HG03520 (cell line): ENCODE data around the gene ZNF688.
"Not testable (repeated sequence)": the region's sequence is repeated elsewhere in the genome, so short reads cannot be mapped to it uniquely, and the experiment has no call there.

Experiments
- ATAC-seq: cut with Tn5 transposase; IDR thresholded peaks from one replicate; pipeline ENCODE4 v1.9.1; 2021; ENCODE audit warnings: mild to moderate bottlenecking, moderate library complexity; ENCODE audit not compliant: unreplicated experiment

ZNF688 gene

GRCh38 chr16:30571445-30572322 is at the start of gene ZNF688:
Gene ZNF688 (minus strand): TSS chr16:30571714. CDS start chr16:30571629, 85 bp downstream.
- ATAC-seq = peak; percentile 66

DNA sequence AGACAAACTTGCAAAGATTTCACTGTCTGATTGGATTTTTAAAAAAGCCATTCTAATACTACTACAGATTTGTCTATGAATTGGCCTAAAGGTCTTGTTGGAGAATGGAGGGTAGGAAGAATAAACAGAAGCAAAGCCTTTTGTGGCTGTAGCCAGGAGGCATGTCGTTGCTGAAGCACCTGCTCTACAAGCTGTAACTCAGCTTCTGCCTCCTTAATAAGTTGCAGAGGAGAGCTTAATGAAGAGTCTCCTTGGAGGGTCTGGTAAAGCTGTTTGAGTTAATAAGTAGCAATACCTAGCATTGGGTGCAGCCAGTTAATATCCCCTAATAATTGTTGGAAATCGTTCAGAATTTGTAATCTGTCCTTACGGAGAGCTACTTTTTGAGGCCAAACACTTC is 48.7 kb upstream of the ZNF688 start:
- ATAC-seq = no peak

- no peak for ATAC-seq
Observed at GRCh38 chr16:30619638-30620037, 48.1 kb upstream of the ZNF688 start.

- no peak for ATAC-seq
Observed at GRCh38 chr16:30619202-30619601, 47.7 kb upstream of the ZNF688 start.

DNA sequence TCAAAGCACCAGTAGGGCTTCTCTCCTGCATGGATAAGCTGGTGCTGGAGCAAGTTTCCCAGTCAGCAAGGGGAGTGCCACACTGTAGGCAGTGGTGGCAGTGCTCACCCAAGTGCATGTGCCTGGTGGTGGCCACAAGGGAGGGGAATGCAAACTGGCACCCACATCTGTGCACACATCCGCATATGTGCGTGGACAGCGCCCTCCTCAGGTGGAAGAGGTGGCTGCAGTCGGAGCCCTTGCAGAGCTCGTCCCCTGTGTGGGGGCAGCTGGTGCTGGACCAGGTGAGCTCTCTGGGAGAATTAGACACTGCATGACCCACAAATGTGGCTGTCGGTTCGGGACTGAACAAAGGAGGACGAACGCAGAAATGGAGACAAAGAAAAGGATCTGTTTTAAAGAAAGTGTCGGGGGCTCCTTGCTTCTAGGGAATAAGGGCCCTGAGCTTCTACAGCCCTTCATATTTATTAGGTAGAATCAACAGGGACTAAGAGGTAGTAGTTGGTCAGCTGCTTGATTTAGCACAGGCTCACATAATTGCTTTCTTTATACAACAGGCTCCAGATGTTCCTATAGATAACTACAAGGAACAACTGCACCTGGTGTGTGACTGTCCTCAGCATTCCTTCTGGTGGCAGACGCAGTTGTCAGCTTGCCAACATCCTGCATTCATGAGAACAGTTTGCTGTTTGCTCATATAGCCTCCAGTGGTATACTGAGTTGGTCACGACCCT is 44.0 kb upstream of the ZNF688 start:
- ATAC-seq = no peak

DNA sequence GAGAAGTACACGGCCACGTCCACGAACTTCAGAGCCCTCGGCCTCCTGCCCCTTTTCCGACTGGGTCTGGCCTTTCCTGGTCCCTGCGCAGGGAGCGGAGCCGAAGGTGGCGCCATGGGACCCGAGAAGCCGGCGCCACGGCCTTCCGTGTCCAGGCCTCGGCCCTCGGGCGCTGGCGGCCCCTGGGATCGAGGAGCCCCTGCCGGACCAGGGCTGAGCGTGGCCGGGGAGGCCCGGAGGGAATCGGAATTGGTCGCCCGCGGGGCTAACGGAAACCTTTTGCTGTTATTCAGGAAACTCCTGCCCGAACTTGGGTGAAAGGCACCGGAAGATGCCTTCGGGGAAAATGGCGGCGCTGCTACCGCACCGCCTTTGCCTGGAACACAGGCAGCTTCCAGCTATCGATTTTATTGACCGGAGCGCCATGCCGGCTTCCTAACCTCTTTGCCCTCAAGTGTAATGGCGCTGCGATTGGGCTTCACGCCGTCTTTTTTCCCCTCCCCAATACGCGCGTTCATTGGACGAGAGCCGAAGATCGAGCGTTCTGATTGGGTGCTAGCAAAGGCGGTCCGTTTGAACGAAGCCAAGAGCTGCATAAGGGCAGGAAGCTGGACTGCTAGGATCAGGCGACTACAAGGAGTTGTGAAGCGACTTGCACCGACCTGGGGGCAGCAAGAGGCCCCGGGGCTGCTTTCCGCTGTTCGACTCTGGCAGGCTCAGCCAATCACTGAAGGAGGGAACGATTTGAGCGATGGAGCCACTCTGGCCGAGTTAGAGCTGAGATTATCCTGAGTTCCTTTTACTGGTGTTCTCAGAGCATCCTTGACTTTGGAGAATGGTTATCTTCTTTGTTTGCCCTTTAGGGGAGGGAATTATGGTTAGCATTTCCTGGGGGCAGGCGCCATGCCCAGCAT is 38.7 kb upstream of the ZNF688 start, which contains the start of gene ZNF689:
ZNF689 (minus strand) TSS at position 464 of the 914 bp plus-strand sequence; CDS start at position 116, 348 bp downstream.
- peak; percentile 85 for ATAC-seq

GRCh38 chr16:30609002-30609925 is 37.8 kb upstream of the ZNF688 start:
- peak; percentile 23 for ATAC-seq

- ATAC-seq = no peak
Observed at GRCh38 chr16:30606004-30606403, 34.5 kb upstream of the ZNF688 start.

DNA sequence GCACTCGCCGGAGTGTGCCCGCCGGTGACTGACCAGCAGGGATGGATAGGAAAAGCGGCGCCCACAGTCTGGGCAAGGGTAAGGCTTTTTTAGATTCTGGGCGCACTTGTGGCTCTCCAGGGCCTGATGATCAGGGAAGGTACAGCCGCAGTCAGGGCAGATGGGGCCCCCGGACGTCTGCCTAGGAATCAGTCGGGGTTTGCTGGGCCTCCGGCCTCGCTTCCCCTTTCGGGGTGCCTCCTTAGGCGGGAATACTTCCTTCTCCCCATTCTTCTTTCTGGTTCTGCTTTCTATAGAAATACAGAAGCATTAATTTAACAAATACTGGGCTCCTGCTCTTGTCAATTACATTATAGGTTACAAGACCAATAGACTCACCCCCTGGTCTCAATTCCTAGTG is 33.6 kb upstream of the ZNF688 start:
- ATAC-seq = no peak

DNA sequence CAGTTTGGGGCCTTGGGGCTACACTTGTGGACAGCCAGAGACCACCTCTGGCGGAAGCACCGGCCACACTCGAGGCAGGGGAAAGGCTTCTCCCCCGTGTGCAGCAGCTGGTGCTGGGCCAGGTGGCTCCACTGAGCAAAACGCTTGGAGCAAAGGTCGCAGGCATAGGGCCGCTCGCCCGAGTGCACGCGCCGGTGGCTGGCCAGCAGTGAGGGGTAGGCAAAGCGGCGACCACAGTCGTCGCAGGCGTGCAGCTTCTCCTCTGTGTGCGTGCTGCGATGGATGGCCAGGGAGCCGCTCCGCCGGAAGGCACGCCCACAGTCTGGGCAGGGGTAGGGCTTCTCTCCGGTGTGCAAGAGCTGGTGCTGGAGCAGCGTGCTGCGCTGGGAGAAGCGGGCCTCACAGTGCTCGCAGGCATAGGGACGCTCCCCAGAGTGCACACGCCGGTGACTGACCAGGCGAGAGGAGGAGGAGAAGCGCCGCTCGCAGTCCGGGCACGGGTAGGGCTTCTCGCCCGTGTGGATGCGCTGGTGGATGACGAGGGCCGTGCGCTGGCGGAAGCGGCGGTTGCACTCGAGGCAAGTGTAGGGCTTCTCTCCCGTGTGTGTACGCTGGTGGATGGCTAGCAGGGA is 32.9 kb upstream of the ZNF688 start:
- ATAC-seq = no peak

DNA sequence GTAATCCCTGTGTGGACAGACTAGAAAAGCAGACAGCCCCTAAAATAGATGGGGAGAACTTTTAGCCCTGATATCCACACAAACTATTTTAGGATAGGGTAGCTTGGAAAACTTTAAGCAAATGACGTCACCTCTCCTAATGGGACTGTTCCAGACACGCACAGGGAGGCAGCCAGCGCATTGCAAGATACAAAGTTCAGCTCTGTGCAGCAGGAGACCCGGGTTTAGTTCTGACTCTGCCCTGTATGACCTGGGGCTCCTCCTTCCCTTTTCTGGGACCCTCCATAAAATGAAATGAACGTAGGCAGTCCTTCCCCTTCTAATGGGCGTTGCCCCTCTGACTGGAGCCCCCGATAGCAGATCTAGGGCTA is 32.4 kb upstream of the ZNF688 start:
- no peak for ATAC-seq

DNA sequence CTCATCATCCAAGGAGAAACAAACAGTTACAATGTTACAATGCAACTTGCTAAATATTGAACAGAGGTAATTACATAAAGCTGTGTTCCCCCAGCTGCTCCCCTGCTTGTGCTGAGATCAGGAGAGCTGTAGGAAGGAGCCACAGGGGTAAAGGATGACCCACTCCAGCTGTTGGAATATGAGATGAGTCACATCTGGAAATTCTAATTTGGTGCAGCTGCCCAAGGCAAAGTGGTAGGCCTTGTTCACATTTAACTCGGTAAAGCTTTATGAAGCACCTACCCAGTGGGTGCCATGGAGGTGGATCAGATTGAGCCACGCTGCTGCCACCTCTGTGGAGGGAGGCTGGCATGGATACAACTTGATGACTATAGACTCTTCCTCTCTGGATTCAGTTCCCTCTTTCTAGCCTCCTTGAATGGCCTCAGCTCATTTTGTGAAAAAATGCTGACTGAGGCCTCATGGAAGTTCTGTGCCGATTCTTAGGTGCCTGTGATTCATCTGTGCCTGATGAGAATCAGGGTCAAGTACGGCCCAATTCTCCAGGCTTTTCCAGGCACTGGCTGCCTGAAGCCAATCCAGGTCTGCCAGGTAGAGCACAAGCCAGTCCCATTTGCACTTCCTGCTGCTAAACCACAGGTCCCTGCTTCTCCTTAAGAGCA is 31.2 kb upstream of the ZNF688 start:
- ATAC-seq = no peak

DNA sequence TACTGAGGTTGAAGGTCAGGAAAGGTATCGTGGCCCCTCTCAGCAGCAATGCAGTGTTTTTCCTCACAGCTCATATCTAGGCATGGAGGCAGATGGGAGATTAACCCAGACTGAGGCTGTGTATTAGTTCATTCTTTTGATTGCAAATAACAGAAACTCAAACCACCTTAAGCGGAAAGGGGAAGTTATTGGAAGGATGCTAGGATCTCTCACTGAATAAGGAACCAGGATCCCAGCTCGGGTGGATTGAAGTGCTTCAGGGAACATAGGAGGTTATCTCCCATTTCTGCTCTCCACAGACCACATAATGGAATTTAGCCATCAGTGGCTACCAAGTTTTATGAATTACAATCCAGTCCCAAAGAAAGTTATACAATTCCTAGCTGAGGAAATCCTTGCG is 30.5 kb upstream of the ZNF688 start:
- no peak for ATAC-seq

DNA sequence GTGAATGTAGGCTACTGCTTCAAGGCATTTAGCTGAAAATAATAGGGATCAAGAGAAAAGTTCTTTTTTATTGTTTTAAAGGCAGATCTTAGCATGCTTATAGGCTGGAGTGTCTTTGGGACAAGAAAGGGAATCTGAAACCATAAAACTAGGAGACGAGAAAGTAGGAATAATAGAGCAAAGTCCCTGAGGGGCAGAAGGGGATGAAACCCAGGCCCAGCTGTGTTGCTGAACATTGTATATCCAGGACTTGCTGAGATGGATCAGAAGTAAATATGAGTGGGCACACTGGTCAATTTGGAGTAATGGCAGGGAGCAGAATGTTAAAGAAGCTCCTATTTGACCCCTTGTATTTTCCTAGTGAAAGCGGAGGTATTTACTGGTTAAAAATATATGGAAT is 29.4 kb upstream of the ZNF688 start:
- ATAC-seq = no peak

- no peak for ATAC-seq
Observed at GRCh38 chr16:30600215-30600614, 28.7 kb upstream of the ZNF688 start.

DNA sequence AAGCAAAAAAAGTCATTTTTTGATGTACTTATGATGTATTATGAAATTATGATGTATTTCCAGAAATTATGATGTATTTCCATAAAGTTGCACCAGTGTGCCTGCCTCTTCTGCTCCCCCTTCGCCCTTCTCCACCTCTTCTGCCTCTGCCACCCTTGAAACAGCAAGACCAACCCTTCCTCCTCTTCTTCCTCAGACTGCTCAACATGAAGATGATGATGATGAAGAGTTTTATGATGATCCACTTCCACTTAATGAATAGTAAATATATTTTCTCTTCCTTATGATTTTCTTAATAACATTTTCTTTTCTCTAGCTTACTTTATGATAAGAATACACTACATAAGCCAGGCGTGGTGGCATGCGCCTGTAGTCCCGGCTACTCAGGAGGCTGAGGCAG is 21.4 kb upstream of the ZNF688 start:
- no peak for ATAC-seq

DNA sequence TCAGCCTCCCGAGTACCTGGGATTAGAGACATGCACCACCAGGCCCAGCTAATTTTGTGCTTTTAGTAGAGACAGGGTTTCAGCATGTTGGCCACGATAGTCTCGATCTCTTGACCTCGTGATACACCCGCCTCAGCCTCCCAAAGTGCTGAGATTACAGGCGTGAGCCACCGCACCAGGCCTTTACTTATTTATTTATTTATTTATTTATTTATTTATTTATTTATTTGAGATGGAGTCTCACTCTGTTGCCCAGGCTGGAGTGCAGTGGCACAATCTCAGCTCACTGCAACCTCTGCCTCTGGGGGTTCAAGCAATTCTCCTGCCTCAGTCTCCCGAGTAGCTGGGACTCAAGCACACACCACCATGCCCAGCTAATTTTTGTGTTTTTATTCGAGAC is 19.4 kb upstream of the ZNF688 start:
- ATAC-seq = not testable (repeated sequence)

DNA sequence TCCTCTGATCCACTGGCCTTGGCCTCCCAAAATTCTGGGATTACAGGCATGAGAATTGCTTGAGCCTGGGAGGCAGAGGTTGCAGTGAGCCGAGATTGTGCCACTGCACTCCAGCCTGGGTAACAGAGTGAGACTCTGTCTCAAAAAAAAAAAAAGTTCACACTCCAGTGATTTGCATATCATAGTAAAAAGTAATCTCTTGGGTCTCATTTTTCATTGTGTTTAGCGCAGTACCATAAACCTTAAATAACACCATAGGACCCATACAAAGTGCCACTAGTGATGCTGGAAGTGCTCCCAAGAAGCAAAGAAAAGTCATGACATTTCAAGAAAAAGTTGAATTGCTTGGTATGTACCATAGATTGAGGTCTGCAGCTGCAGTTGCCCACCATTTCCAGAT is 18.1 kb upstream of the ZNF688 start:
- not testable (repeated sequence) for ATAC-seq

DNA sequence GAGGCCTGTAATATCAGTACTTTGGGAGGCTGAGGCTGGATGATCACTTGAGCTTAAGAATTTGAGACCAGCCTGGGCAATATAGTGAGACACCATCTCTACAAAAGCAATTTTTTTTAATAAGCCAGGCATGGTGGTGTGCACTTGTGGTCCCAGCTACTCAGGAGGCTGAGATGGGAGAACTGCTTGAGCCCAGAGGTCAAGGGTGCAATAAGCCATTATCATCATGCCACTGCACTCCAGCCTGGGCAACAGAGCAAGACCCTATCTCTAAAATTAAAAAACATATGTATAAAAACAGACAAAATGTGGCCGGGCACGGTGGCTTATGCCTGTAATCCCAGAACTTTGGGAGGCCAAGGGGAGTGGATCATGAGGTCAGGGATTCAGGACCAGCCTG is 17.1 kb upstream of the ZNF688 start:
- ATAC-seq = no peak
